ENCODE results near the gene GRAMD1B. TPM values are rescaled to one million over a fixed set of nuclear protein-coding genes. Genes with fewer than 3 reads are reported as not detected.

The GRAMD1B gene
- total and polyA plus RNA-seq, 2 donors (not counting 1 experiment from before 2014, with no cell fraction given), result 0.58 to 11.6 TPM

DNA sequence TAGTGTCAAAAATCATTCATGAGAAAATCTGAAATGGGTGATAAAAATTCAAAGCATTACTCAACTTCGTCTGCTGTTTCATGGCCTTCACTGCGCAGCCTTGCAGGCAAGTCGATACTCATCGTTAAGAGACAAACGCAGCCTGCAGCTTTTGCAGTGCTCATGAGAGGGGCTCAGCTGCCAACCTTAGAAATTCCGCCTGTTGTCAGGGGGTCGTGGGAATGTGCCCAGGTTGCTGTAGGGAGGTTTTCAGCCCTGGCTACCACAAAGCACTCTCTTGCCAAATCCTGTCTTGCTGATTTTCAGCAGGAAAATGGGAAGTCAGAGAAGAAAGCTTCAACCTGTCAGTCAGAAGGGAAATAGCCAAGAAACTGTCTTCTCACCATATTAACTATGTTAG lies 25.4 kb upstream of the GRAMD1B start:
- intact Hi-C loops (cut with micrococcal nuclease), result no loop called here
- Mint-ChIP-seq H3K27ac (no peak overlapping the region), H3K4me1 (peaks cover 5% of the 10 kb centered on the region), H3K9me3 (ENCODE audit: insufficient read depth) (no peaks in the 10 kb centered on the region), H3K27me3 (peaks cover 2% of the 10 kb centered on the region), H3K4me3 (no peak overlapping the region)
- Histone ChIP-seq H3K79me2 (ENCODE audit: control insufficient read depth, insufficient read depth, low read length) (no peaks in the 10 kb centered on the region), H3K9me3 (ENCODE audit: control extremely low read depth in 1 of 3, control insufficient read depth in 2 of 3, insufficient read depth in 1 of 3, low read length in 2 of 3) (no peaks in the 10 kb centered on the region), H3K27ac (ENCODE audit: low read length in 2 of 2) (no peak overlapping the region), H3K4me1 (ENCODE audit: control insufficient read depth in 2 of 2, insufficient read depth in 2 of 2, low read length in 2 of 2) (no peaks in the 10 kb centered on the region), H3K27me3 (replicated peaks in 1 of 4; ENCODE audit: control extremely low read depth in 1 of 4, control insufficient read depth in 3 of 4, insufficient read depth in 4 of 4, low read length in 3 of 4) (peaks cover 0 to 2% (median 0%) of the 10 kb centered on the region in 4 experiments), H3K9ac (ENCODE audit: low read length) (no peak overlapping the region), H3K36me3 (replicated peaks in 1 of 2; ENCODE audit: control extremely low read depth in 1 of 2, control insufficient read depth in 1 of 2, extremely low read depth in 1 of 2, insufficient read depth in 2 of 2, low read length in 1 of 2) (no peaks in the 10 kb centered on the region), H3K4me2 (replicated peaks; ENCODE audit: low read depth, low read length, poor library complexity, severe bottlenecking) (no peak overlapping the region), H4K20me1 (ENCODE audit: control insufficient read depth, insufficient read depth, low read length, poor library complexity, severe bottlenecking) (no peaks in the 10 kb centered on the region), H3K4me3 (ENCODE audit: control extremely low read depth in 1 of 5, extremely low read depth in 1 of 5, insufficient read depth in 1 of 5, low read depth in 2 of 5, low read length in 4 of 5) (no peak overlapping the region), H2AFZ (ENCODE audit: insufficient read depth, low read depth, low read length, poor library complexity, severe bottlenecking) (no peak overlapping the region)
- no peak for DNase-seq
- ChIA-PET POLR2A (no interaction called here), CTCF (interaction anchor here (1.4 to 6.6 kb wide), 3 partner anchors 28 to 150 kb away, joined by 4 to 108 read pairs (median 4); no protein-coding TSS in a partner anchor)
- no peak for ATAC-seq (ENCODE audit: low read depth)
- TF ChIP-seq, protein P1, sequence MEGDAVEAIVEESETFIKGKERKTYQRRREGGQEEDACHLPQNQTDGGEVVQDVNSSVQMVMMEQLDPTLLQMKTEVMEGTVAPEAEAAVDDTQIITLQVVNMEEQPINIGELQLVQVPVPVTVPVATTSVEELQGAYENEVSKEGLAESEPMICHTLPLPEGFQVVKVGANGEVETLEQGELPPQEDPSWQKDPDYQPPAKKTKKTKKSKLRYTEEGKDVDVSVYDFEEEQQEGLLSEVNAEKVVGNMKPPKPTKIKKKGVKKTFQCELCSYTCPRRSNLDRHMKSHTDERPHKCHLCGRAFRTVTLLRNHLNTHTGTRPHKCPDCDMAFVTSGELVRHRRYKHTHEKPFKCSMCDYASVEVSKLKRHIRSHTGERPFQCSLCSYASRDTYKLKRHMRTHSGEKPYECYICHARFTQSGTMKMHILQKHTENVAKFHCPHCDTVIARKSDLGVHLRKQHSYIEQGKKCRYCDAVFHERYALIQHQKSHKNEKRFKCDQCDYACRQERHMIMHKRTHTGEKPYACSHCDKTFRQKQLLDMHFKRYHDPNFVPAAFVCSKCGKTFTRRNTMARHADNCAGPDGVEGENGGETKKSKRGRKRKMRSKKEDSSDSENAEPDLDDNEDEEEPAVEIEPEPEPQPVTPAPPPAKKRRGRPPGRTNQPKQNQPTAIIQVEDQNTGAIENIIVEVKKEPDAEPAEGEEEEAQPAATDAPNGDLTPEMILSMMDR (IDR thresholded peaks at IDR 0.05), result no peak
- TF ChIP-seq EZH2 (IDR thresholded peaks at IDR 0.05; ENCODE audit: borderline replicate concordance, insufficient read depth, low read depth, low read length, poor library complexity, severe bottlenecking), result no peak
- 78% methylated on average over 5 of the region's 7 CpGs for WGBS (ENCODE audit: insufficient coverage)

DNA sequence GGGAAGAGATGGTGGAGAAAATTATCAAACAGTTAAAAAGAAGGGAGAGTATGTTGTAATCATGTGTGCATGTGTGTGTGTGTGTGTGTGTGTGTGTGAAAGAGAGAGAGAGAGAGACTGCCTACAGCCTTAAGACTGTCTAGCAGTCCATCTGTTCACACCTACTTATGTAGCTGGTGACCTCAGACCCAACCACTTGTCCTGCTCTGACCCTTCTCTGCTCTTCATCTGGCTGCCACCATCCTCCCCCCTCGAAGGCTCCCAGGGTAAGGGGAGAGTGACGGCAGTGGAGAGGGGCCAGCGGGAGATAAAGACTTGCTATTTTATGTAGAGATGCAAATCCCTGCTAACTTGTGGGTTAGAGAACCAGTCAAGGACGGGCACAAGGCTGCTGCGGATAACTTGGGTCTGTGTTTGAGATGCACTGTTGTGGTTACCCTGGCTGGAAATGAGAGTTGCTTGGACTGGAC lies 24.9 kb upstream of the GRAMD1B start:
- no peak for TF ChIP-seq EZH2 (IDR thresholded peaks at IDR 0.05; ENCODE audit: borderline replicate concordance, insufficient read depth, low read depth, low read length, poor library complexity, severe bottlenecking)
- TF ChIP-seq, protein P1 (IDR thresholded peaks at IDR 0.05), result no peak
- Histone ChIP-seq H3K79me2 (ENCODE audit: control insufficient read depth, insufficient read depth, low read length) (no peaks in the 10 kb centered on the region), H4K20me1 (ENCODE audit: control insufficient read depth, insufficient read depth, low read length, poor library complexity, severe bottlenecking) (no peaks in the 10 kb centered on the region), H2AFZ (ENCODE audit: insufficient read depth, low read depth, low read length, poor library complexity, severe bottlenecking) (no peak overlapping the region), H3K9ac (ENCODE audit: low read length) (no peak overlapping the region), H3K4me3 (ENCODE audit: control extremely low read depth in 1 of 5, extremely low read depth in 1 of 5, insufficient read depth in 1 of 5, low read depth in 2 of 5, low read length in 4 of 5) (no peak overlapping the region), H3K4me1 (ENCODE audit: control insufficient read depth in 2 of 2, insufficient read depth in 2 of 2, low read length in 2 of 2) (no peaks in the 10 kb centered on the region), H3K27ac (ENCODE audit: low read length in 2 of 2) (no peak overlapping the region), H3K4me2 (replicated peaks; ENCODE audit: low read depth, low read length, poor library complexity, severe bottlenecking) (no peak overlapping the region), H3K36me3 (replicated peaks in 1 of 2; ENCODE audit: control extremely low read depth in 1 of 2, control insufficient read depth in 1 of 2, extremely low read depth in 1 of 2, insufficient read depth in 2 of 2, low read length in 1 of 2) (no peaks in the 10 kb centered on the region), H3K9me3 (ENCODE audit: control extremely low read depth in 1 of 3, control insufficient read depth in 2 of 3, insufficient read depth in 1 of 3, low read length in 2 of 3) (no peaks in the 10 kb centered on the region), H3K27me3 (replicated peaks in 1 of 4; ENCODE audit: control extremely low read depth in 1 of 4, control insufficient read depth in 3 of 4, insufficient read depth in 4 of 4, low read length in 3 of 4) (peaks cover 0 to 2% (median 0%) of the 10 kb centered on the region in 4 experiments)
- POLR2A ChIA-PET, result no interaction called here
- 80% methylated on average over 4 of the region's 5 CpGs for WGBS (ENCODE audit: insufficient coverage)
- no peak overlapping the region for H3K27ac Mint-ChIP-seq
- ATAC-seq (ENCODE audit: low read depth) (no peak), DNase-seq (no peak)
- no peaks in the 10 kb centered on the region for H3K9me3 Mint-ChIP-seq (ENCODE audit: insufficient read depth)
- peaks cover 2% of the 10 kb centered on the region for H3K27me3 Mint-ChIP-seq
- CTCF ChIA-PET, result interaction anchor here (1.4 to 6.6 kb wide), 4 partner anchors 27 to 150 kb away, joined by 4 to 108 read pairs (median 13); no protein-coding TSS in a partner anchor
- H3K4me1 Mint-ChIP-seq, result peaks cover 8% of the 10 kb centered on the region
- intact Hi-C loops (cut with micrococcal nuclease), result no loop called here
- H3K4me3 Mint-ChIP-seq, result no peak overlapping the region
